Type B pancreatic cell (in vitro differentiated cells): ENCODE data around the gene KLHL29. TPM values are rescaled to one million over a fixed set of nuclear protein-coding genes. Genes with fewer than 3 reads are reported as not detected.

Experiments used
- DNase-seq: peaks from one replicate; pipeline ENCODE4 v3.0.0; 2021; ENCODE audit warnings: mixed read lengths; ENCODE audit not compliant: unreplicated experiment; ENCODE audit errors: extremely low spot score
- H3K27ac Mint-ChIP-seq: 2 replicates; pipeline ENCODE4 v1.8.0; 2021; ENCODE audit warnings: mild to moderate bottlenecking, mixed read lengths
- H3K27me3 Mint-ChIP-seq: 2 replicates; pipeline ENCODE4 v1.8.0; 2021; ENCODE audit warnings: mixed read lengths
- H3K36me3 Mint-ChIP-seq: 2 replicates; pipeline ENCODE4 v1.8.0; 2021; ENCODE audit warnings: mixed read lengths
- H3K4me1 Mint-ChIP-seq: one replicate; pipeline ENCODE4 v1.8.0; 2021; ENCODE audit warnings: mixed read lengths; ENCODE audit not compliant: unreplicated experiment
- H3K4me3 Mint-ChIP-seq: 2 replicates; pipeline ENCODE4 v1.8.0; 2021; ENCODE audit warnings: mild to moderate bottlenecking, mixed read lengths
- H3K9me3 Mint-ChIP-seq: 2 replicates; pipeline ENCODE4 v1.8.0; 2021; ENCODE audit warnings: mixed read lengths
- total RNA-seq: library from RNA; stranded (reverse); gene quantifications from 2 replicates; pipeline ENCODE4 v1.2.1, GENCODE V29; 2021; ENCODE audit warnings: low replicate concordance
- TF ChIP-seq, protein P1 (sequence below): fragments of 200-600 bp; sonication (generic); conservative IDR thresholded peaks from 2 replicates; pipeline ENCODE4 v1.5.0; 2021; ENCODE audit warnings: antibody characterized with exemption, mild to moderate bottlenecking

Gene KLHL29
- total RNA-seq, 1 donor from 2014 or later = 24.1 TPM

DNA sequence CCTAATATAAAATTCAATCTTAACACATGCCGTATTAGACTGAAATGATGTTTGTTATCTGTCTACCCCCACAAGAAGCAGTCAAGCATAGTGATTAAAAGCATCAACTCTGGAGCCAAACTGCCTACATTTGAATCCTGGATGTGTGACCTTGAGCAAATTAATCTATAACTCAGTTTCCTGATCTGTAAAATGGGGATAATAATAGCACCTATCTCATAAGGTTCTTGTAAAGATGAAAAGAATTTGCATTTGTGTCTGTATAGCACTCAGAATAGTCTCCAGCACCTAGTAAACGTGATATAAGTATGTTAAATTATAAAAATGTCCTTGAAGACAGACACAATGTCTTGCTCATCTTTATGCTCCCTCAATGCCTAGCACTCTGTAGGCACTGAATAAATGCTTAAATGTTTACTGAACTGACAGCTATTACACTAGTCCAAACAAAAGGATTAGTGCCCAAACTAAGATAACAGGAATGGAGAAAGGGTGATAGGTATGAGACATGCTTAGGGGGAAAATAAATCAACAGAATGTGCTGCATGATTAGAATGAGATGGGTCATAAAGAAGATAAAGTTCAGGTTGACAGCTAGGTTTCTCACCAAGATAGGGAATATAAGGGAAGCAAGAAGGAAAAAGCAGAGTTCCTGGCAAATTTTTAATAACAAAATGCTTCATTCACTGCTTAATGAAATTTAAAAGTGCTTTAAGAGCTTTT is 361.3 kb downstream of the KLHL29 start:
- TF ChIP-seq, protein P1, sequence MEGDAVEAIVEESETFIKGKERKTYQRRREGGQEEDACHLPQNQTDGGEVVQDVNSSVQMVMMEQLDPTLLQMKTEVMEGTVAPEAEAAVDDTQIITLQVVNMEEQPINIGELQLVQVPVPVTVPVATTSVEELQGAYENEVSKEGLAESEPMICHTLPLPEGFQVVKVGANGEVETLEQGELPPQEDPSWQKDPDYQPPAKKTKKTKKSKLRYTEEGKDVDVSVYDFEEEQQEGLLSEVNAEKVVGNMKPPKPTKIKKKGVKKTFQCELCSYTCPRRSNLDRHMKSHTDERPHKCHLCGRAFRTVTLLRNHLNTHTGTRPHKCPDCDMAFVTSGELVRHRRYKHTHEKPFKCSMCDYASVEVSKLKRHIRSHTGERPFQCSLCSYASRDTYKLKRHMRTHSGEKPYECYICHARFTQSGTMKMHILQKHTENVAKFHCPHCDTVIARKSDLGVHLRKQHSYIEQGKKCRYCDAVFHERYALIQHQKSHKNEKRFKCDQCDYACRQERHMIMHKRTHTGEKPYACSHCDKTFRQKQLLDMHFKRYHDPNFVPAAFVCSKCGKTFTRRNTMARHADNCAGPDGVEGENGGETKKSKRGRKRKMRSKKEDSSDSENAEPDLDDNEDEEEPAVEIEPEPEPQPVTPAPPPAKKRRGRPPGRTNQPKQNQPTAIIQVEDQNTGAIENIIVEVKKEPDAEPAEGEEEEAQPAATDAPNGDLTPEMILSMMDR = no peak
- Mint-ChIP-seq H3K27ac (no peak overlapping the region), H3K36me3 (peaks cover 5% of the 10 kb centered on the region), H3K9me3 (no peaks in the 10 kb centered on the region), H3K27me3 (no peaks in the 10 kb centered on the region), H3K4me3 (no peak overlapping the region), H3K4me1 (no peaks in the 10 kb centered on the region)
- no peak for DNase-seq

DNA sequence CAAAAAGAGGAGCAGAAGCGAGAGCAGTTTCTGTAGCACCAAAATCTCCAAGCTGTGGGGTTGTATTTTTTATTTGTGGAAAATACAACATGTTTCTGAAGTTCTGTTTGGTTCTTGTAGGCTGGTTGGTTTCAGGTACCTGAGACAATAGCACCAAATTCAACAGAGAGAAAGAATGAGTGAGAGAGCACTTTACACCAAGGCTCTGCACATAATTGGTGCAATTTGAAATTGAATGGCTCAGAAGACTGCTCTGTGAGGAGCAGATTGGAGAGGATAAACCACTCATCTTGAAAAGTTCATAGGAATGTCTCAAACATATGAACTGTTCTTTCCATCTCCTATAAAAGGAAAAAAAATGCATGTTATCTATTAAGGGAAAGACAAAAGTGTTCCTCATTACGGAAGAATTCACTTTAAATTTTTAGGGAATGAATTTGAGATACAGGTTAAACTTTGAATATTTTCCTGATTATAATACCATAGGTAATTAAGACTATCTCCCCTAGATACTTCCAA is 366.8 kb downstream of the KLHL29 start:
- Mint-ChIP-seq H3K4me3 (no peak overlapping the region), H3K36me3 (peaks cover 22% of the 10 kb centered on the region), H3K4me1 (peaks cover 3% of the 10 kb centered on the region), H3K9me3 (no peaks in the 10 kb centered on the region), H3K27ac (no peak overlapping the region), H3K27me3 (no peaks in the 10 kb centered on the region)
- TF ChIP-seq, protein P1 = no peak
- no peak for DNase-seq

GRCh38 chr2:23753291-23754010 is 368.5 kb downstream of the KLHL29 start:
- no peak overlapping the region for H3K27ac Mint-ChIP-seq
- TF ChIP-seq, protein P1 = no peak
- no peak for DNase-seq
- no peaks in the 10 kb centered on the region for H3K27me3 Mint-ChIP-seq
- H3K36me3 Mint-ChIP-seq = peaks cover 36% of the 10 kb centered on the region
- H3K4me1 Mint-ChIP-seq = peaks cover 14% of the 10 kb centered on the region
- no peaks in the 10 kb centered on the region for H3K9me3 Mint-ChIP-seq
- no peak overlapping the region for H3K4me3 Mint-ChIP-seq

DNA sequence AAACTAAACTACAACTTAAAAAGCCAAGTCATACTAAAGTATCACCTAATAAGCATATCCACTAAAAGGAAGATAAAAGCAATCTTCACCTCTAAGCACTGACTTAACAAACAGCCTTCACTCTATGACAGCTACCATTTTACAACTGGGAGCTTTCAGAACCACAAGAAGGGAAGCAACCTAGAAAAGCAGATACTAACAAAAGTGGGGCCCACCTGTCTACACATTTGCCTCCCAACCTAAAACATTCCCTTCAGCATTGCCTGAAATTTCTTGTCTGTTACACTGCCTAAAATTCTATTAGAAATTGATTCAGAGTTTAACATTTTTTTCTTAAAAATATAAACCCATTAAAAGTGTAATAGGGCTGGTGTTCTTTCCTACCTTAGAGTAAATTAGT is 370.0 kb downstream of the KLHL29 start:
- H3K4me1 Mint-ChIP-seq = peaks cover 14% of the 10 kb centered on the region
- TF ChIP-seq, protein P1 = no peak
- H3K36me3 Mint-ChIP-seq = peaks cover 36% of the 10 kb centered on the region
- no peak overlapping the region for H3K4me3 Mint-ChIP-seq
- H3K9me3 Mint-ChIP-seq = no peaks in the 10 kb centered on the region
- H3K27ac Mint-ChIP-seq = peak overlapping the region; percentile 46
- H3K27me3 Mint-ChIP-seq = no peaks in the 10 kb centered on the region
- DNase-seq = no peak

GRCh38 chr2:23756593-23757292 is 371.8 kb downstream of the KLHL29 start:
- TF ChIP-seq, protein P1 = no peak

More at GRCh38 chr2:23756593-23757292, 371.8 kb downstream of the KLHL29 start:
- no peak overlapping the region for H3K27ac Mint-ChIP-seq
- H3K36me3 Mint-ChIP-seq = peaks cover 42% of the 10 kb centered on the region
- no peaks in the 10 kb centered on the region for H3K9me3 Mint-ChIP-seq
- peaks cover 18% of the 10 kb centered on the region for H3K4me1 Mint-ChIP-seq
- no peak for DNase-seq
- no peaks in the 10 kb centered on the region for H3K27me3 Mint-ChIP-seq
- no peak overlapping the region for H3K4me3 Mint-ChIP-seq
